Mesothelial cell of epicardium (in vitro differentiated cells): ENCODE data around the gene PKIB. TPM values are rescaled to one million over a fixed set of nuclear protein-coding genes. Genes with fewer than 3 reads are reported as not detected.
A peak's percentile ranks its signal among the peaks of the same experiment; 100 is the strongest.

Source experiments
- DNase-seq, 2 experiments: peaks; one replicate each; pipeline ENCODE4 v3.0.0; 2021; ENCODE audit warnings: low spot score in 2 of 2; ENCODE audit not compliant: unreplicated experiment in 2 of 2
- H3K27ac Mint-ChIP-seq: 2 replicates; pipeline ENCODE4 v1.8.0; 2021; ENCODE audit warnings: mixed read lengths
- H3K27me3 Mint-ChIP-seq: 2 replicates; pipeline ENCODE4 v1.8.0; 2021; ENCODE audit warnings: low read depth, mixed read lengths
- H3K36me3 Mint-ChIP-seq: 2 replicates; pipeline ENCODE4 v1.8.0; 2021; ENCODE audit warnings: mixed read lengths
- H3K4me1 Mint-ChIP-seq: 2 replicates; pipeline ENCODE4 v1.8.0; 2021; ENCODE audit warnings: mixed read lengths
- H3K4me3 Mint-ChIP-seq: 2 replicates; pipeline ENCODE4 v1.8.0; 2021; ENCODE audit warnings: mild to moderate bottlenecking, moderate library complexity, mixed read lengths
- H3K9me3 Mint-ChIP-seq: 2 replicates; pipeline ENCODE4 v1.8.0; 2021; ENCODE audit warnings: mixed read lengths
- total RNA-seq: library from RNA; stranded (reverse); gene quantifications from 3 replicates; pipeline ENCODE4 v1.2.1, GENCODE V29; 2021
- TF ChIP-seq, protein P1 (sequence below): fragments of 200-600 bp; sonication (generic); IDR thresholded peaks from one replicate; pipeline ENCODE4 v1.5.0; 2021; ENCODE audit warnings: antibody characterized with exemption; ENCODE audit not compliant: unreplicated experiment

The PKIB gene
- total RNA-seq, 1 donor from 2014 or later, result 48.9 TPM

DNA sequence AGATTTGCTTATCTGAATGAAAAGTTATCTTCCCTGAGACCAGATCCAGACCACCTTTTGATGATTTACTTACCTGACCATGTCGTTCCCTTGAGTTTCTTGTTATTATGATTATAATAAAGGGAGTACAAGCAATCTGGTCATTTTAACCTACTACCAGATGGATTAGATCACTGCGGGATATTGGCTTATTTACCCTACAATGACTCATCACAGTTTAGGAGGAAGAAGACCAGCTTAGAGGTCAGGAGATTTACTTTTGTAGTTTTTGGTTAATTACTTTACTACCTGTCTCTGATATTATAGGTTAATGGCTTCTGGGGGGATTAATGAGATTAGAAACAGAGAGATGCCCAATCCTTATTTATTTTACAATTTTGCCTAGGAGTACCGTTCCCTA is 10.7 kb downstream of the PKIB start:
- H3K27me3 Mint-ChIP-seq, result peaks cover 3% of the 10 kb centered on the region
- H3K9me3 Mint-ChIP-seq, result peaks cover 11% of the 10 kb centered on the region
- H3K27ac Mint-ChIP-seq, result no peak overlapping the region
- peaks cover 13% of the 10 kb centered on the region for H3K36me3 Mint-ChIP-seq
- TF ChIP-seq, protein P1, sequence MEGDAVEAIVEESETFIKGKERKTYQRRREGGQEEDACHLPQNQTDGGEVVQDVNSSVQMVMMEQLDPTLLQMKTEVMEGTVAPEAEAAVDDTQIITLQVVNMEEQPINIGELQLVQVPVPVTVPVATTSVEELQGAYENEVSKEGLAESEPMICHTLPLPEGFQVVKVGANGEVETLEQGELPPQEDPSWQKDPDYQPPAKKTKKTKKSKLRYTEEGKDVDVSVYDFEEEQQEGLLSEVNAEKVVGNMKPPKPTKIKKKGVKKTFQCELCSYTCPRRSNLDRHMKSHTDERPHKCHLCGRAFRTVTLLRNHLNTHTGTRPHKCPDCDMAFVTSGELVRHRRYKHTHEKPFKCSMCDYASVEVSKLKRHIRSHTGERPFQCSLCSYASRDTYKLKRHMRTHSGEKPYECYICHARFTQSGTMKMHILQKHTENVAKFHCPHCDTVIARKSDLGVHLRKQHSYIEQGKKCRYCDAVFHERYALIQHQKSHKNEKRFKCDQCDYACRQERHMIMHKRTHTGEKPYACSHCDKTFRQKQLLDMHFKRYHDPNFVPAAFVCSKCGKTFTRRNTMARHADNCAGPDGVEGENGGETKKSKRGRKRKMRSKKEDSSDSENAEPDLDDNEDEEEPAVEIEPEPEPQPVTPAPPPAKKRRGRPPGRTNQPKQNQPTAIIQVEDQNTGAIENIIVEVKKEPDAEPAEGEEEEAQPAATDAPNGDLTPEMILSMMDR, result no peak
- peaks cover 54% of the 10 kb centered on the region for H3K4me1 Mint-ChIP-seq
- DNase-seq, result no peak
- no peak overlapping the region for H3K4me3 Mint-ChIP-seq

DNA sequence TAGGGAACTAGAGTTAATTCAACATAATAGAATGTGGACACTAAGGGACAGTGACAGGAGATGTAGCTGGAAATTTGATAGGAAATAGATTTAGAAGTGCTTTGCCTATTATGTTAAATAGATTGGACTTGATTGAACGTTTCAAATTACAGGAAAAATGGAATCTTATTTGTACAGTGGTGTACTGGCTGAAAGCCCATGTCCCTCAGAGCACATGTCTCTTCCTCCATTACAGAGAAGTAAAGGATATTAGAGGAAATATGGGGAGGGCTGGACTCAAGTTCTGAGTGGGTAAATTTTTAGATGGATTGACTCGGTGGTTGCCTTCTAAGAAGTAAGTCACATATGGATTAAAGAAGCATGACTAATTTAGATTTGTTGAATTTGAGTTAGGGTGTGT is 11.4 kb downstream of the PKIB start:
- peak overlapping the region; percentile 52 for H3K27ac Mint-ChIP-seq
- peaks cover 6% of the 10 kb centered on the region for H3K36me3 Mint-ChIP-seq
- TF ChIP-seq, protein P1, result no peak
- H3K9me3 Mint-ChIP-seq, result peaks cover 10% of the 10 kb centered on the region
- peaks cover 3% of the 10 kb centered on the region for H3K27me3 Mint-ChIP-seq
- DNase-seq, result no peak
- H3K4me3 Mint-ChIP-seq, result no peak overlapping the region
- H3K4me1 Mint-ChIP-seq, result peaks cover 54% of the 10 kb centered on the region

DNA sequence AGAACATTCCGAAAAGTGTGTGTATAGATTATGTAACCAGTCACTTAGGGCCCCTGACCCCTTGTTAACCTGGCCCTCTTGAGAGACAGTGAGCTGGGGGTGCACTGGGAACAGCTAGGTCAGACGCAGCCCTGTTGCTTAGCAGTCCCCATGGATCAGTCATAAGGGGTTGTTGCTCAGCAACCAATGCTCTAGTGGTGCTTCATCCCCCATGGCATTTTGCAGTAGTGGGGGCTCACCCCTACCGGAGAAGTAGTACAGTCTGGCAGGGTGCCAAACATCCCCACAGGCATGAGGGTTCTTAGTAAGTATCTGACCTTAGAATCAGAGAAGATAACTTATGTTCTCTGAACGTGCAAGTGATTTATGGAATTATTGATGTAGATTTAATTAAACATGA is 12.3 kb downstream of the PKIB start:
- no peak overlapping the region for H3K4me3 Mint-ChIP-seq
- DNase-seq, result peak; percentile 42 to 54
- peaks cover 52% of the 10 kb centered on the region for H3K4me1 Mint-ChIP-seq

DNA sequence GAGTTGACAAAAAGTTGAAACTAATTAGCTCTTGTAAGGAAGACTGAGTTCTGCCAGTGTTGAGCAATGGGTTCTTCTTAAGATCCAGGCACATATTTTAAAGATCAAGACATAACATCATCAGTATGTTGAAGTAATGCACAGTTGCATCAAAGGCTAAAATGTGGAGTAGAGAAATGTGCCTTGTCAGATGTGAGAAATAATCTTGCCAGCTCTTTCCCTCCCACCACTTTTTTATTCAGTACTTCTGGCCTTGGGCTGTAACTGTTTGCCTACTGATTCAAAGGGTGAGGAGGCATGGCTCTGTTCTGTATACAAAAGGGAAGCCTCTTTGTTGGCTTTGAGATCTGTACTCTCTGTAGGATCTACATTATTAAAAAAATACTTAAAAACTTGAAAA is 13.1 kb downstream of the PKIB start:
- no peak overlapping the region for H3K4me3 Mint-ChIP-seq
- H3K36me3 Mint-ChIP-seq, result peaks cover 6% of the 10 kb centered on the region
- TF ChIP-seq, protein P1, result no peak
- peaks cover 49% of the 10 kb centered on the region for H3K4me1 Mint-ChIP-seq
- DNase-seq, result no peak
- peak overlapping the region; percentile 91 for H3K27ac Mint-ChIP-seq
- H3K27me3 Mint-ChIP-seq, result peaks cover 3% of the 10 kb centered on the region
- peaks cover 10% of the 10 kb centered on the region for H3K9me3 Mint-ChIP-seq

More for the DNA sequence above, 12.3 kb downstream of the PKIB start:
- TF ChIP-seq, protein P1, result no peak
- Mint-ChIP-seq H3K36me3 (peaks cover 4% of the 10 kb centered on the region), H3K27ac (peak overlapping the region; percentile 91), H3K9me3 (peaks cover 8% of the 10 kb centered on the region), H3K27me3 (peaks cover 3% of the 10 kb centered on the region)

DNA sequence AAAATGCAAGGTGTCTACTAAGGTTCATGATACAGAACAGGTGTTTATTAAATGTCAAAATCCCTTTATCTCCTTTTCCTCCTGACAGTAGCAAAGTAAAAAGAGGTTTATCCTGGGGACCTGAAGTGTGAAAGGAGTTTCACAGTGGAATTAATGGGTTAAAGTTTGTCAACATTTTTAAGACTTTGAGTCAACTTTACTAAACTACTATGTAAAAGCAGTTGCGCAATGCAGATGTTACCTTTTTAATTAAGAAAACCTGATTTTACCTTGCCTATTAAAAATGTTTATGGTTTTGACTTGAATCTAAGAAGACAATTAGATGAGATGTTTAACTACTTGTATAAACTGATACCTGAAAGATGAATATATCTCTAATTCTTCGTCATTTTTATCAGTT is 14.6 kb downstream of the PKIB start:
- Mint-ChIP-seq H3K9me3 (peaks cover 10% of the 10 kb centered on the region), H3K27me3 (no peaks in the 10 kb centered on the region), H3K27ac (no peak overlapping the region), H3K4me3 (no peak overlapping the region), H3K4me1 (peaks cover 50% of the 10 kb centered on the region), H3K36me3 (peaks cover 12% of the 10 kb centered on the region)
- no peak for DNase-seq
- TF ChIP-seq, protein P1, result no peak

DNA sequence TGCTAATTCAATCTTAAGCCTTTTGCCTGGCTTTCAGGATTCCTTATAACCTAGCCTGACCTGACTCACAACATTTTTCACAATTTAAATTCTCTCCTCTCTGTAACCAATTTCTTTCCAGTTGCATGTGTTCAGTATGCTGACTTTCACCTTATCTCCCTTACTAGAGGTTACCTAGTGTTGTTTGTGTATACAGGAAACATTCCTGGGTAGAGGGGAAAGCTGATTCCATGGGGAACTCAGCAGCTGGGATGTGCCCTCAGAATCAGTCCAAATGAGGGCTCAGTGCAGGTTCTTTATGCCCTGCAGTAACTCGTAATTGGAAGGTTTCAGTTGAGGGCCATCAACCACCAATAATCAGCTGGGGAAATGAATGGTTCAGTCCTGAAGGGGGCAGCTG is 18.5 kb downstream of the PKIB start:
- Mint-ChIP-seq H3K27me3 (no peaks in the 10 kb centered on the region), H3K27ac (no peak overlapping the region), H3K36me3 (peaks cover 12% of the 10 kb centered on the region), H3K9me3 (peaks cover 10% of the 10 kb centered on the region), H3K4me3 (no peak overlapping the region), H3K4me1 (peaks cover 32% of the 10 kb centered on the region)
- TF ChIP-seq, protein P1, result no peak
- no peak for DNase-seq
